IMR-90 (cell line): ENCODE results near the gene INPP5A.
A peak's percentile ranks its signal among the peaks of the same experiment; 100 is the strongest.

Source experiments
- BHLHE40 ChIP-seq: fragments of 150-350 bp; IDR thresholded peaks from 2 replicates; pipeline ENCODE4 v1.6.1; 2016; ENCODE audit warnings: mild to moderate bottlenecking, low read depth, low read length
- FOS ChIP-seq: fragments of 150-350 bp; IDR thresholded peaks from 2 replicates; pipeline ENCODE4 v1.6.1; 2016; ENCODE audit warnings: low read depth, low read length
- MAFK ChIP-seq: IDR thresholded peaks from 2 replicates; pipeline ENCODE4 v1.6.1; 2012; ENCODE audit warnings: low read depth, low read length, improper control_type of control experiment
- MAZ ChIP-seq: IDR thresholded peaks from 2 replicates; pipeline ENCODE4 v1.6.1; 2012; ENCODE audit warnings: low read depth, mild to moderate bottlenecking, low read length, improper control_type of control experiment, moderate library complexity, borderline replicate concordance
- MXI1 ChIP-seq: IDR thresholded peaks from 2 replicates; pipeline ENCODE4 v1.6.1; 2012; ENCODE audit warnings: low read depth, mild to moderate bottlenecking, low read length, moderate library complexity, borderline replicate concordance
- NFE2L2 ChIP-seq: fragments of 150-350 bp; IDR thresholded peaks from 2 replicates; pipeline ENCODE4 v1.6.1; 2016; ENCODE audit warnings: low read depth, mild to moderate bottlenecking, low read length
- POLR2A ChIP-seq: IDR thresholded peaks from 2 replicates; pipeline ENCODE4 v1.6.1; 2012; ENCODE audit warnings: mild to moderate bottlenecking, low read depth, low read length
- RAD21 ChIP-seq: IDR thresholded peaks from 2 replicates; pipeline ENCODE4 v1.6.1; 2012; ENCODE audit warnings: low read length, improper control_type of control experiment
- RCOR1 ChIP-seq: IDR thresholded peaks from 2 replicates; pipeline ENCODE4 v1.6.1; 2012; ENCODE audit warnings: mild to moderate bottlenecking, low read length, improper control_type of control experiment; ENCODE audit not compliant: insufficient replicate concordance
- RFX5 ChIP-seq: IDR thresholded peaks from 2 replicates; pipeline ENCODE4 v1.8.0; 2012; ENCODE audit warnings: low read depth, mild to moderate bottlenecking, low read length, moderate library complexity
- SMC3 ChIP-seq: fragments of 150-350 bp; IDR thresholded peaks from 2 replicates; pipeline ENCODE4 v1.6.1; 2016; ENCODE audit warnings: low read depth, mild to moderate bottlenecking, antibody characterized with exemption, low read length, moderate library complexity
- TF ChIP-seq, protein P1 (sequence below): conservative IDR thresholded peaks from 2 replicates; pipeline ENCODE4 v1.5.1; 2012; ENCODE audit warnings: mild to moderate bottlenecking, low read depth, low read length, improper control_type of control experiment
- TF ChIP-seq, protein P2 (sequence below): fragments of 150-350 bp; IDR thresholded peaks from 2 replicates; pipeline ENCODE4 v1.6.1; 2017; ENCODE audit warnings: mild to moderate bottlenecking, antibody characterized with exemption, low read length, low read depth

DNA sequence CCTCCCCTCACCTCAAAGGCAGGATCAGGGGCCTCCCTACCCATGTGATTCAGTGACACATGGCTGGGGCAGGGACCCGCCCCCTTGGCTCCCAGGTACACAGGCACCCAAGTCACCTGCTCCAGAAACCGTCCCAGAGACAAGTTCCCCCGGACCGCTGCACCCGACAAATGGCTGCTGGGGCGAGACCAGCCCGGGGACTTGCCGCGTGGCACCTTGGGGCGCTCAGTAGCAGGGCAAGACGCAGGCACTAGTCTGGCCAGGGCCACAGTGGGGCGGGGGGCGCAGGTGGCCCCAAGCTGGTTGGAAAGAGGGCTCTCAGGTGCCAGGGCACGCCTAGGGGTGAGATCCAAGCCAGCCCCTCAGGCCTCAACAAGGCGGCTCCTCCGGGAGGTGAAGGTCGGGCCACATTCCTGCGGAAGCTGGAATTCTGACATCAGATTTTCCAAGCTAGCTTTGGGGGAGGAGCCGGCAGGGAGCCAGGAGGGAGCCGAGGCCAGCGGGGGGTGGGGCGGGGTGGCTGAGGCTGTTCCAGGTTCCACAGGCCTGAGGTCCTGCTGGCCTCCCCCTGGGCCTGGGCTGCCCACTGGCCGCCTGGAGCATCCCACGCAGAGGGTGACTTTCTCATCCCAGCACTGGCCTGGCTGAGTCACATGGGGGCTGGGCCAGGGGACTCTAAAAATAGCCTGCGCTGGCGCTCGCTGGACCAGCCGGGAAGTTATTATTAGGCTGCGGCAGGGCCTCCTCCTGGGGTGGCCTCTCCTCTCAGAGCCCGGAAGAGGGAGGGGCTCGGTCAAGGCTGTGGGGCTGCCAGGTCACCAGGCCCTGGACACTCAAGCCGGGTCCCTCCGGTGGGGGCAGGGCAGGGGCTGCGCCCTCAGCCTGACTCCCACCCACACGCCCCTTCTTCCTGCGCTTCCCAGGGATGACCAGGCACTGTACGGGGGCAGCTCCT lies 20.5 kb upstream of the INPP5A start:
- TF ChIP-seq POLR2A (no peak), MXI1 (no peak), RAD21 (peak; percentile 27), SMC3 (peak; percentile 11; the same call in 1 of the 2 replicates), MAFK (no peak), FOS (peak; percentile 82), MAZ (peak; percentile 70), NFE2L2 (peak; percentile 47; the same call in 1 of the 2 replicates), RFX5 (no peak), RCOR1 (peak; percentile 64), BHLHE40 (peak; percentile 38; the same call in 1 of the 2 replicates)
- TF ChIP-seq, protein P1, sequence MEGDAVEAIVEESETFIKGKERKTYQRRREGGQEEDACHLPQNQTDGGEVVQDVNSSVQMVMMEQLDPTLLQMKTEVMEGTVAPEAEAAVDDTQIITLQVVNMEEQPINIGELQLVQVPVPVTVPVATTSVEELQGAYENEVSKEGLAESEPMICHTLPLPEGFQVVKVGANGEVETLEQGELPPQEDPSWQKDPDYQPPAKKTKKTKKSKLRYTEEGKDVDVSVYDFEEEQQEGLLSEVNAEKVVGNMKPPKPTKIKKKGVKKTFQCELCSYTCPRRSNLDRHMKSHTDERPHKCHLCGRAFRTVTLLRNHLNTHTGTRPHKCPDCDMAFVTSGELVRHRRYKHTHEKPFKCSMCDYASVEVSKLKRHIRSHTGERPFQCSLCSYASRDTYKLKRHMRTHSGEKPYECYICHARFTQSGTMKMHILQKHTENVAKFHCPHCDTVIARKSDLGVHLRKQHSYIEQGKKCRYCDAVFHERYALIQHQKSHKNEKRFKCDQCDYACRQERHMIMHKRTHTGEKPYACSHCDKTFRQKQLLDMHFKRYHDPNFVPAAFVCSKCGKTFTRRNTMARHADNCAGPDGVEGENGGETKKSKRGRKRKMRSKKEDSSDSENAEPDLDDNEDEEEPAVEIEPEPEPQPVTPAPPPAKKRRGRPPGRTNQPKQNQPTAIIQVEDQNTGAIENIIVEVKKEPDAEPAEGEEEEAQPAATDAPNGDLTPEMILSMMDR = no peak
- TF ChIP-seq, protein P2, sequence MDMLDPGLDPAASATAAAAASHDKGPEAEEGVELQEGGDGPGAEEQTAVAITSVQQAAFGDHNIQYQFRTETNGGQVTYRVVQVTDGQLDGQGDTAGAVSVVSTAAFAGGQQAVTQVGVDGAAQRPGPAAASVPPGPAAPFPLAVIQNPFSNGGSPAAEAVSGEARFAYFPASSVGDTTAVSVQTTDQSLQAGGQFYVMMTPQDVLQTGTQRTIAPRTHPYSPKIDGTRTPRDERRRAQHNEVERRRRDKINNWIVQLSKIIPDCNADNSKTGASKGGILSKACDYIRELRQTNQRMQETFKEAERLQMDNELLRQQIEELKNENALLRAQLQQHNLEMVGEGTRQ = peak; percentile 91
